C1 segment of cervical spinal cord (tissue), 14 donors: ENCODE results near the gene NUDT11.
"Not testable (repeated sequence)": the region's sequence is repeated elsewhere in the genome, so short reads cannot be mapped to it uniquely, and the experiment has no call there.

Experiments
- DNase-seq, 14 donors: peaks; one replicate each; lab custom pipeline; 2025; lab: John Stamatoyannopoulos, UW

The NUDT11 gene

GRCh38 chrX:51496501-51497291 lies at the start of gene NUDT11:
Gene NUDT11, minus strand, starts transcription at chrX:51496592. Its CDS starts 148 bp downstream, at chrX:51496444.
- DNase-seq, result peak in 6 of 14 donors; percentile 1 to 45 (median 13)

- DNase-seq, result no peak
Measured at GRCh38 chrX:51520393-51520792, 24.0 kb upstream of the NUDT11 start.

- DNase-seq, result not testable (repeated sequence)
Measured at GRCh38 chrX:51519131-51519530, 22.7 kb upstream of the NUDT11 start.

GRCh38 chrX:51507551-51507950 lies 11.2 kb upstream of the NUDT11 start:
- DNase-seq, result no peak

GRCh38 chrX:51495701-51496488 lies 497 bp downstream of the NUDT11 start:
- peak in 1 of 14 donors; percentile 16 for DNase-seq

- no peak for DNase-seq
Measured at GRCh38 chrX:51494409-51494808, 2.0 kb downstream of the NUDT11 start.

- DNase-seq, result no peak
Measured at GRCh38 chrX:51487960-51488267, 8.5 kb downstream of the NUDT11 start.

- no peak for DNase-seq
Measured at GRCh38 chrX:51484616-51485015, 11.8 kb downstream of the NUDT11 start.

- not testable (repeated sequence) for DNase-seq
Measured at GRCh38 chrX:51482411-51482810, 14.0 kb downstream of the NUDT11 start.

GRCh38 chrX:51476930-51477329 lies 19.5 kb downstream of the NUDT11 start:
- DNase-seq, result no peak

GRCh38 chrX:51463322-51463721 lies 33.1 kb downstream of the NUDT11 start:
- DNase-seq, result no peak

GRCh38 chrX:51461053-51462044 lies 35.0 kb downstream of the NUDT11 start:
- no peak for DNase-seq

GRCh38 chrX:51459125-51459524 lies 37.3 kb downstream of the NUDT11 start:
- no peak for DNase-seq

GRCh38 chrX:51456814-51457213 lies 39.6 kb downstream of the NUDT11 start:
- no peak for DNase-seq

- DNase-seq, result no peak
Measured at GRCh38 chrX:51456246-51456645, 40.1 kb downstream of the NUDT11 start.

GRCh38 chrX:51440365-51440764 lies 56.0 kb downstream of the NUDT11 start:
- peak in 1 of 14 donors; percentile 14 for DNase-seq
